HepG2 (cell line): ENCODE data around the gene MRPS2. TPM values are rescaled to one million over a fixed set of nuclear protein-coding genes. Genes with fewer than 3 reads are reported as not detected.

Experiments
- ATAC-seq: fragments of 200-7000 bp; cut with Tn5 transposase; 3 replicates; pipeline ENCODE4 v1.9.1; 2020; ENCODE audit warnings: mild to moderate bottlenecking, moderate library complexity
- BruUV-seq: library from RNA; stranded (reverse); fragments of 400-500 nt; replicated peaks from 2 replicates; lab custom pipeline; 2021; lab: Mats Ljungman, UMichigan
- CTCF ChIA-PET: fragments of 300-600 bp; formaldehyde crosslinking; extraction: SDS; loops from one replicate; lab custom pipeline; 2021; ENCODE audit warnings: low total read pairs, inconsistent platforms, low intra/inter-chr PET ratio; lab: Yijun Ruan, JAX
- POLR2A ChIA-PET: fragments of 350-600 bp; sonication (Branson Sonifier 250); formaldehyde crosslinking; loops from one replicate; lab custom pipeline; 2020; ENCODE audit warnings: antibody characterized with exemption, inconsistent platforms; lab: Yijun Ruan, JAX
- DNase-seq: peaks from one replicate; pipeline ENCODE4 v3.0.0-alpha.2; 2015; ENCODE audit warnings: low spot score
- FAIRE-seq: peaks from 3 replicates; lab custom pipeline; 2011; peaks lifted over from hg19 to GRCh38; lab: Jason Lieb, UNC
- H2AFZ ChIP-seq: one replicate; pipeline ENCODE4 v1.6.1; 2011; ENCODE audit warnings: low read length, inconsistent platforms
- H3K27ac ChIP-seq: fragments of 300-600 bp; 3 replicates; pipeline ENCODE4 v1.8.0; 2011; ENCODE audit warnings: mixed run types, mild to moderate bottlenecking, mixed read lengths, low read length, inconsistent platforms; ENCODE audit not compliant: insufficient read depth; ENCODE audit errors: extremely low read length
- H3K27me3 ChIP-seq, 2 experiments: fragments of 200-600 bp in 1 of 2; 2 replicates in 1 of 2; 3 replicates in 1 of 2; pipeline versions ENCODE4 v1.6.0 to v1.8.0; 2011; ENCODE audit warnings: low read length in 2 of 2, mild to moderate bottlenecking in 2 of 2, moderate library complexity in 2 of 2, inconsistent platforms in 1 of 2; ENCODE audit not compliant: insufficient read depth in 2 of 2, control insufficient read depth in 1 of 2
- H3K36me3 ChIP-seq, 2 experiments: fragments of 200-600 bp in 1 of 2; replicated peaks in 1 of 2; 2 replicates in 1 of 2; 3 replicates in 1 of 2; pipeline versions ENCODE4 v1.5.1 to v1.8.0; 2011; ENCODE audit warnings: low read length in 2 of 2, inconsistent platforms in 1 of 2; ENCODE audit not compliant: insufficient read depth in 2 of 2, control insufficient read depth in 1 of 2
- H3K4me1 ChIP-seq: 2 replicates; pipeline ENCODE4 v1.5.1; 2012; ENCODE audit warnings: low read length, inconsistent platforms; ENCODE audit not compliant: insufficient read depth
- H3K4me2 ChIP-seq: 2 replicates; pipeline ENCODE4 v1.6.0; 2011; ENCODE audit warnings: low read depth, low read length, inconsistent platforms
- H3K4me3 ChIP-seq, 3 experiments: fragments of 200-600 bp in 1 of 3; sonication (generic), shearing (Covaris generic) in 1 of 3; replicated peaks in 1 of 3; 2 replicates each; pipeline ENCODE4 v1.5.1; 2011 to 2016; ENCODE audit warnings: low read length in 3 of 3, inconsistent platforms in 2 of 3, low read depth in 2 of 3, mild to moderate bottlenecking in 2 of 3, control low read depth in 1 of 3, mixed read lengths in 1 of 3; ENCODE audit not compliant: insufficient read depth in 1 of 3
- H3K79me2 ChIP-seq: one replicate; pipeline ENCODE4 v1.6.1; 2011; ENCODE audit warnings: low read length, inconsistent platforms; ENCODE audit not compliant: insufficient read depth
- H3K9ac ChIP-seq: 2 replicates; pipeline ENCODE4 v1.6.0; 2011; ENCODE audit warnings: mild to moderate bottlenecking, low read depth, low read length, inconsistent platforms; ENCODE audit not compliant: insufficient read depth
- H3K9me3 ChIP-seq: 2 replicates; pipeline ENCODE4 v1.5.1; 2012; ENCODE audit warnings: mild to moderate bottlenecking, low read length
- H4K20me1 ChIP-seq: 2 replicates; pipeline ENCODE4 v1.6.0; 2011; ENCODE audit warnings: inconsistent platforms, mild to moderate bottlenecking, low read length, moderate library complexity; ENCODE audit not compliant: insufficient read depth
- MAZ ChIP-seq, 2 experiments: sonication (generic) in 1 of 2; formaldehyde crosslinking in 1 of 2; IDR thresholded peaks; 2 replicates each; pipeline versions ENCODE4 v1.5.0 to v1.6.1; 2012 to 2020; ENCODE audit warnings: low read depth in 2 of 2, mild to moderate bottlenecking in 2 of 2, borderline replicate concordance in 1 of 2, improper control_type of control experiment in 1 of 2, low read length in 1 of 2, missing genetic modification reagents in 1 of 2, moderate library complexity in 1 of 2
- PPARG ChIP-seq: conservative IDR thresholded peaks from 2 replicates; pipeline ENCODE4 v1.6.1; 2016; ENCODE audit warnings: missing biosample characterization, missing genetic modification reagents
- RXRA ChIP-seq: sonication (generic); formaldehyde crosslinking; IDR thresholded peaks from 2 replicates; pipeline ENCODE4 v1.5.1; 2020; ENCODE audit warnings: missing genetic modification reagents
- SMAD1 ChIP-seq: sonication (generic); formaldehyde crosslinking; IDR thresholded peaks from 2 replicates; pipeline ENCODE4 v1.4.0; 2020; ENCODE audit warnings: missing genetic modification reagents, low read depth, mild to moderate bottlenecking, borderline replicate concordance
- THYN1 ChIP-seq: sonication (generic); formaldehyde crosslinking; IDR thresholded peaks from 2 replicates; pipeline ENCODE4 v1.8.1; 2023; ENCODE audit warnings: low read depth, mild to moderate bottlenecking, moderate library complexity, missing genetic modification reagents, borderline replicate concordance
- ZFP41 ChIP-seq: sonication (generic); formaldehyde crosslinking; IDR thresholded peaks from 2 replicates; pipeline ENCODE4 v1.4.0; 2020; ENCODE audit warnings: mild to moderate bottlenecking, missing genetic modification reagents, borderline replicate concordance
- ZNF441 ChIP-seq: sonication (generic); formaldehyde crosslinking; IDR thresholded peaks from 2 replicates; pipeline ENCODE4 v1.7.0; 2021; ENCODE audit warnings: missing genetic modification reagents, borderline replicate concordance
- ZNF564 ChIP-seq: sonication (generic); formaldehyde crosslinking; IDR thresholded peaks from 2 replicates; pipeline ENCODE4 v1.8.1; 2023; ENCODE audit warnings: mild to moderate bottlenecking, missing genetic modification reagents
- ZNF615 ChIP-seq: sonication (generic); formaldehyde crosslinking; IDR thresholded peaks from 2 replicates; pipeline ENCODE4 v1.5.0; 2020; ENCODE audit warnings: mild to moderate bottlenecking, missing genetic modification reagents, borderline replicate concordance
- ZNF7 ChIP-seq: IDR thresholded peaks from 2 replicates; pipeline ENCODE4 v1.6.1; 2016; ENCODE audit warnings: missing biosample characterization, missing genetic modification reagents
- ZNF878 ChIP-seq: sonication (generic); formaldehyde crosslinking; IDR thresholded peaks from 2 replicates; pipeline ENCODE4 v1.8.1; 2023; ENCODE audit warnings: mild to moderate bottlenecking, missing genetic modification reagents, moderate library complexity
- WGBS: methylation state at CpG from one replicate; pipeline ENCODE4 v1.1.6; 2017; ENCODE audit warnings: low lambda C conversion rate; 5-methylcytosine and 5-hydroxymethylcytosine counted together
- in situ Hi-C: cut with HindIII; loops from 2 replicates; pipeline ENCODE4 v1.10.0; 2017; ENCODE audit warnings: low pct_unique_long_range_greater_than_20kb; ENCODE audit not compliant: extremely low pct_ligation_motif_present
- intact Hi-C: fragments of 100-400 bp; cut with micrococcal nuclease; formaldehyde crosslinking; loops from one replicate; pipeline ENCODE4 v1.10.0; 2022; ENCODE audit not compliant: unreplicated experiment
- polyA plus RNA-seq, 8 experiments: library from polyadenylated mRNA; depleted of rRNA in 3 of 8; stranded (reverse) in 7 of 8; unstranded in 1 of 8; fragments of >200 nt; fragmentation: Illumina TruSeq in 4 of 8; extraction: Trizol in 4 of 8; gene quantifications; 2 replicates each; pipeline versions ENCODE4 v1.2.1 to v1.2.3, GENCODE V29; 2011 to 2016; ENCODE audit warnings: low read depth in 4 of 8, missing spikeins in 1 of 8, mixed read lengths in 1 of 8; ENCODE audit not compliant: insufficient read depth in 1 of 8
- total RNA-seq, 5 experiments: library from RNA; depleted of rRNA; stranded (reverse); fragments of >200 nt; fragmentation: Illumina TruSeq; extraction: Trizol; gene quantifications; 2 replicates each; pipeline ENCODE4 v1.2.3, GENCODE V29; 2016; ENCODE audit warnings: low read depth in 1 of 5
- TF ChIP-seq, protein P1 (sequence below): sonication (generic); formaldehyde crosslinking; IDR thresholded peaks from 2 replicates; pipeline ENCODE4 v1.4.0; 2020; ENCODE audit warnings: mild to moderate bottlenecking, low read depth, missing genetic modification reagents
- TF ChIP-seq, protein P2 (sequence below): sonication (generic); formaldehyde crosslinking; IDR thresholded peaks from 2 replicates; pipeline ENCODE4 v1.8.1; 2022; ENCODE audit warnings: low read depth, mild to moderate bottlenecking, missing genetic modification reagents
- TF ChIP-seq, protein P3 (sequence below): conservative IDR thresholded peaks from 2 replicates; pipeline ENCODE4 v1.6.1; 2018; ENCODE audit warnings: missing genetic modification reagents

Gene MRPS2
- total and polyA plus RNA-seq, 2 of the 13 experiments (the other 11 are each of a cell fraction or from before 2014, with no cell fraction given), result 44.4 to 86.7 TPM

DNA sequence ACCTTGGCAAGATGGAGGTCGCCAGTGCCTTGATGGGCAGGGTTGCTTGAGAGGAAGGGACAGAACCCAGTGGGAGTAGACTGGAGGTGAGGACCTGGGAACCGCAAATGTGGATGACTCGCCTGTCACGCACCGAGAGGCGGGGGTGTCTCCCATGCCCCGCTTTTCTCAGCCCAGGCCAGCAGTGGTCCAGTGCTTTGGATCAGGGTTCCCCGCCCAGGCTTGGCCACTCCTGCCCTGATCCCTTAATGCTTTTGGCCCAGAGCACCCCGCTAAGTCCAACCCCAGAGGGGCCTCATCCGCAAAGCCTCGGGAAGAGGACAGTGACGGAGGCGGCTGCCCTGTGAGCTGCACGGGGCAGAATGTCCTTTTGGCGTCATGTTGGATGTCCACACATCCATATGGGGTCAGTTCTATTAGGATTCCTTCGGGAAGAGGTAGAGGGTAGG is 2.4 kb downstream of the MRPS2 start:
- FAIRE-seq (no peak), ATAC-seq (no peak)
- peaks cover 0 to 1% of the 10 kb centered on the region in 2 experiments; a peak in 1 of 5 replicates for H3K27me3 ChIP-seq
- no peak overlapping the region for H3K27ac ChIP-seq
- peaks cover 16% of the 10 kb centered on the region for H4K20me1 ChIP-seq
- ChIA-PET POLR2A (no interaction called here), CTCF (no interaction called here)
- WGBS, result 91% methylated on average over 4 of the region's 16 CpGs
- intact Hi-C loops, result no loop called here
- peaks cover 42% of the 10 kb centered on the region for H3K4me1 ChIP-seq
- H3K4me3 ChIP-seq, result 0 out of 6 replicates have a peak overlapping the region, but pooled peaks of 1 of the 3 experiments have one; percentile 92
- BruUV-seq, result no TSS peak
- TF ChIP-seq ZNF878 (CRISPR knock-in tag) (no peak), ZNF7 (CRISPR knock-in tag) (no peak), ZNF564 (CRISPR knock-in tag) (no peak), ZNF441 (CRISPR knock-in tag) (no peak), ZFP41 (CRISPR knock-in tag) (no peak), RXRA (CRISPR knock-in tag) (no peak), SMAD1 (CRISPR knock-in tag) (no peak), ZNF615 (CRISPR knock-in tag) (no peak), MAZ (IDR thresholded peaks at IDR 0.05; ENCODE audit: borderline replicate concordance, low read depth, low read length) (no peak), MAZ (CRISPR knock-in tag; IDR thresholded peaks at IDR 0.05; ENCODE audit: low read depth) (no peak), PPARG (CRISPR knock-in tag) (no peak), THYN1 (no peak)
- TF ChIP-seq, protein P1, sequence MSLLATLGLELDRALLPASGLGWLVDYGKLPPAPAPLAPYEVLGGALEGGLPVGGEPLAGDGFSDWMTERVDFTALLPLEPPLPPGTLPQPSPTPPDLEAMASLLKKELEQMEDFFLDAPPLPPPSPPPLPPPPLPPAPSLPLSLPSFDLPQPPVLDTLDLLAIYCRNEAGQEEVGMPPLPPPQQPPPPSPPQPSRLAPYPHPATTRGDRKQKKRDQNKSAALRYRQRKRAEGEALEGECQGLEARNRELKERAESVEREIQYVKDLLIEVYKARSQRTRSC (CRISPR knock-in tag), result no peak
- TF ChIP-seq, protein P2, sequence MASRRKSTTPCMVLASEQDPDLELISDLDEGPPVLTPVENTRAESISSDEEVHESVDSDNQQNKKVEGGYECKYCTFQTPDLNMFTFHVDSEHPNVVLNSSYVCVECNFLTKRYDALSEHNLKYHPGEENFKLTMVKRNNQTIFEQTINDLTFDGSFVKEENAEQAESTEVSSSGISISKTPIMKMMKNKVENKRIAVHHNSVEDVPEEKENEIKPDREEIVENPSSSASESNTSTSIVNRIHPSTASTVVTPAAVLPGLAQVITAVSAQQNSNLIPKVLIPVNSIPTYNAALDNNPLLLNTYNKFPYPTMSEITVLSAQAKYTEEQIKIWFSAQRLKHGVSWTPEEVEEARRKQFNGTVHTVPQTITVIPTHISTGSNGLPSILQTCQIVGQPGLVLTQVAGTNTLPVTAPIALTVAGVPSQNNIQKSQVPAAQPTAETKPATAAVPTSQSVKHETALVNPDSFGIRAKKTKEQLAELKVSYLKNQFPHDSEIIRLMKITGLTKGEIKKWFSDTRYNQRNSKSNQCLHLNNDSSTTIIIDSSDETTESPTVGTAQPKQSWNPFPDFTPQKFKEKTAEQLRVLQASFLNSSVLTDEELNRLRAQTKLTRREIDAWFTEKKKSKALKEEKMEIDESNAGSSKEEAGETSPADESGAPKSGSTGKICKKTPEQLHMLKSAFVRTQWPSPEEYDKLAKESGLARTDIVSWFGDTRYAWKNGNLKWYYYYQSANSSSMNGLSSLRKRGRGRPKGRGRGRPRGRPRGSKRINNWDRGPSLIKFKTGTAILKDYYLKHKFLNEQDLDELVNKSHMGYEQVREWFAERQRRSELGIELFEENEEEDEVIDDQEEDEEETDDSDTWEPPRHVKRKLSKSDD (CRISPR knock-in tag), result no peak
- TF ChIP-seq, protein P3, sequence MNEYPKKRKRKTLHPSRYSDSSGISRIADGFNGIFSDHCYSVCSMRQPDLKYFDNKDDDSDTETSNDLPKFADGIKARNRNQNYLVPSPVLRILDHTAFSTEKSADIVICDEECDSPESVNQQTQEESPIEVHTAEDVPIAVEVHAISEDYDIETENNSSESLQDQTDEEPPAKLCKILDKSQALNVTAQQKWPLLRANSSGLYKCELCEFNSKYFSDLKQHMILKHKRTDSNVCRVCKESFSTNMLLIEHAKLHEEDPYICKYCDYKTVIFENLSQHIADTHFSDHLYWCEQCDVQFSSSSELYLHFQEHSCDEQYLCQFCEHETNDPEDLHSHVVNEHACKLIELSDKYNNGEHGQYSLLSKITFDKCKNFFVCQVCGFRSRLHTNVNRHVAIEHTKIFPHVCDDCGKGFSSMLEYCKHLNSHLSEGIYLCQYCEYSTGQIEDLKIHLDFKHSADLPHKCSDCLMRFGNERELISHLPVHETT (CRISPR knock-in tag), result no peak
- TF ChIP-seq, all 625 proteins: peak for 0
- no peak overlapping the region for H2AFZ ChIP-seq
- in situ Hi-C loops, result no loop called here
- no peak overlapping the region for H3K4me2 ChIP-seq
- H3K9me3 ChIP-seq, result no peaks in the 10 kb centered on the region
- H3K36me3 ChIP-seq, result peaks cover 13 to 26% of the 10 kb centered on the region in 2 experiments
- no peak for DNase-seq
- no peak overlapping the region for H3K9ac ChIP-seq
- peaks cover 10% of the 10 kb centered on the region for H3K79me2 ChIP-seq
